Measurements from ENCODE around the gene TLNRD1.

Gene TLNRD1

GRCh38 chr15:80976851-80977250, 23.9 kb upstream of the TLNRD1 start:
- in situ Hi-C loops (cut with HindIII; ENCODE audit: low sequenced_read_pairs): no loop called here

GRCh38 chr15:80977627-80978036, 23.1 kb upstream of the TLNRD1 start:
- in situ Hi-C loops (cut with HindIII; ENCODE audit: low sequenced_read_pairs): no loop called here

GRCh38 chr15:80978685-80979329, 21.9 kb upstream of the TLNRD1 start:
- in situ Hi-C loops (cut with HindIII; ENCODE audit: low sequenced_read_pairs): no loop called here

- in situ Hi-C loops (cut with HindIII; ENCODE audit: low sequenced_read_pairs): no loop called here
Measured at GRCh38 chr15:80979538-80980200, 21.1 kb upstream of the TLNRD1 start.

- in situ Hi-C loops (cut with HindIII; ENCODE audit: low sequenced_read_pairs): no loop called here
Measured at GRCh38 chr15:80982205-80982604, 18.5 kb upstream of the TLNRD1 start.

GRCh38 chr15:80982839-80983238, 17.9 kb upstream of the TLNRD1 start:
- in situ Hi-C loops (cut with HindIII; ENCODE audit: low sequenced_read_pairs): no loop called here

- in situ Hi-C loops (cut with HindIII; ENCODE audit: low sequenced_read_pairs): no loop called here
Measured at GRCh38 chr15:80984856-80985255, 15.9 kb upstream of the TLNRD1 start.

- in situ Hi-C loops (cut with HindIII; ENCODE audit: low sequenced_read_pairs): no loop called here
Measured at GRCh38 chr15:80985981-80986380, 14.7 kb upstream of the TLNRD1 start.

GRCh38 chr15:80986487-80986886, 14.2 kb upstream of the TLNRD1 start:
- in situ Hi-C loops (cut with HindIII; ENCODE audit: low sequenced_read_pairs): no loop called here

- in situ Hi-C loops (cut with HindIII; ENCODE audit: low sequenced_read_pairs): no loop called here
Measured at GRCh38 chr15:80988148-80988796, 12.5 kb upstream of the TLNRD1 start.

GRCh38 chr15:80989081-80989517, 11.6 kb upstream of the TLNRD1 start:
- in situ Hi-C loops (cut with HindIII; ENCODE audit: low sequenced_read_pairs): no loop called here

GRCh38 chr15:80989518-80990478, 10.9 kb upstream of the TLNRD1 start, which contains the start of gene MESD:
Gene MESD (minus strand): TSS chr15:80989819. CDS start chr15:80989791, 28 bp downstream.
- in situ Hi-C loops (cut with HindIII; ENCODE audit: low sequenced_read_pairs): no loop called here

- in situ Hi-C loops (cut with HindIII; ENCODE audit: low sequenced_read_pairs): no loop called here
Measured at GRCh38 chr15:80990955-80991354, 9.8 kb upstream of the TLNRD1 start.

GRCh38 chr15:80991421-80991820, 9.3 kb upstream of the TLNRD1 start:
- in situ Hi-C loops (cut with HindIII; ENCODE audit: low sequenced_read_pairs): no loop called here

GRCh38 chr15:80992006-80992405, 8.7 kb upstream of the TLNRD1 start:
- in situ Hi-C loops (cut with HindIII; ENCODE audit: low sequenced_read_pairs): no loop called here

GRCh38 chr15:80992441-80992840, 8.3 kb upstream of the TLNRD1 start:
- in situ Hi-C loops (cut with HindIII; ENCODE audit: low sequenced_read_pairs): no loop called here

GRCh38 chr15:80996247-80996646, 4.5 kb upstream of the TLNRD1 start:
- in situ Hi-C loops (cut with HindIII; ENCODE audit: low sequenced_read_pairs): no loop called here

GRCh38 chr15:80997692-80998091, 3.0 kb upstream of the TLNRD1 start:
- in situ Hi-C loops (cut with HindIII; ENCODE audit: low sequenced_read_pairs): no loop called here

- in situ Hi-C loops (cut with HindIII; ENCODE audit: low sequenced_read_pairs): no loop called here
Measured at GRCh38 chr15:80998251-80998650, 2.5 kb upstream of the TLNRD1 start.

- in situ Hi-C loops (cut with HindIII; ENCODE audit: low sequenced_read_pairs): no loop called here
Measured at GRCh38 chr15:80999623-81000036, 1.1 kb upstream of the TLNRD1 start.

- in situ Hi-C loops (cut with HindIII; ENCODE audit: low sequenced_read_pairs): no loop called here
Measured at GRCh38 chr15:81000144-81000623, 539 bp upstream of the TLNRD1 start.

All from endothelial cell of hepatic sinusoid (primary cell).